Activated B cell treated with CpG ODN at 0.5 μM for 24 hours (primary cell): Measurements from ENCODE around the gene DIS3L2. TPM values are rescaled to one million over a fixed set of nuclear protein-coding genes. Genes with fewer than 3 reads are reported as not detected.

ENCODE experiments used
- ATAC-seq: fragments of 200-7000 bp; cut with Tn5 transposase; one replicate; pipeline ENCODE4 v1.10.0; 2021; ENCODE audit warnings: low read depth, mild to moderate bottlenecking, moderate library complexity
- CTCF ChIA-PET: fragments of 350-600 bp; sonication (Branson Sonifier 250); formaldehyde crosslinking; loops from one replicate; lab custom pipeline; 2021; ENCODE audit warnings: antibody characterized with exemption; lab: Charles Lee
- POLR2A ChIA-PET: fragments of 350-600 bp; sonication (Branson Sonifier 250); formaldehyde crosslinking; loops from one replicate; lab custom pipeline; 2021; ENCODE audit warnings: antibody characterized with exemption; lab: Charles Lee
- DNase-seq: peaks from one replicate; pipeline ENCODE4 v3.0.0; 2022
- H3K27ac Mint-ChIP-seq: one replicate; pipeline ENCODE4 v1.8.0; 2020; ENCODE audit warnings: mixed read lengths
- H3K27me3 Mint-ChIP-seq: one replicate; pipeline ENCODE4 v1.8.0; 2021; ENCODE audit warnings: mixed read lengths
- H3K36me3 Mint-ChIP-seq: one replicate; pipeline ENCODE4 v1.8.0; 2021; ENCODE audit warnings: low read depth, mixed read lengths
- H3K4me1 Mint-ChIP-seq: one replicate; pipeline ENCODE4 v1.8.0; 2021; ENCODE audit warnings: mixed read lengths
- H3K4me3 Mint-ChIP-seq: one replicate; pipeline ENCODE4 v1.8.0; 2020; ENCODE audit warnings: mild to moderate bottlenecking, mixed read lengths
- H3K9me3 Mint-ChIP-seq: one replicate; pipeline ENCODE4 v1.8.0; 2020; ENCODE audit warnings: mixed read lengths
- intact Hi-C: fragments of 100-400 bp; cut with micrococcal nuclease; formaldehyde crosslinking; loops from one replicate; pipeline ENCODE4 v1.15.1; 2024
- total RNA-seq: library from RNA; stranded (reverse); gene quantifications from 2 replicates; pipeline ENCODE4 v1.2.3, GENCODE V29; 2022
- TF ChIP-seq, protein P1 (sequence below): fragments of 200-600 bp; IDR thresholded peaks from one replicate; pipeline ENCODE4 v1.8.0; 2022; ENCODE audit warnings: antibody characterized with exemption, mild to moderate bottlenecking

The DIS3L2 gene
- 59.9 and 65.9 TPM in 2 replicates for total RNA-seq

DNA sequence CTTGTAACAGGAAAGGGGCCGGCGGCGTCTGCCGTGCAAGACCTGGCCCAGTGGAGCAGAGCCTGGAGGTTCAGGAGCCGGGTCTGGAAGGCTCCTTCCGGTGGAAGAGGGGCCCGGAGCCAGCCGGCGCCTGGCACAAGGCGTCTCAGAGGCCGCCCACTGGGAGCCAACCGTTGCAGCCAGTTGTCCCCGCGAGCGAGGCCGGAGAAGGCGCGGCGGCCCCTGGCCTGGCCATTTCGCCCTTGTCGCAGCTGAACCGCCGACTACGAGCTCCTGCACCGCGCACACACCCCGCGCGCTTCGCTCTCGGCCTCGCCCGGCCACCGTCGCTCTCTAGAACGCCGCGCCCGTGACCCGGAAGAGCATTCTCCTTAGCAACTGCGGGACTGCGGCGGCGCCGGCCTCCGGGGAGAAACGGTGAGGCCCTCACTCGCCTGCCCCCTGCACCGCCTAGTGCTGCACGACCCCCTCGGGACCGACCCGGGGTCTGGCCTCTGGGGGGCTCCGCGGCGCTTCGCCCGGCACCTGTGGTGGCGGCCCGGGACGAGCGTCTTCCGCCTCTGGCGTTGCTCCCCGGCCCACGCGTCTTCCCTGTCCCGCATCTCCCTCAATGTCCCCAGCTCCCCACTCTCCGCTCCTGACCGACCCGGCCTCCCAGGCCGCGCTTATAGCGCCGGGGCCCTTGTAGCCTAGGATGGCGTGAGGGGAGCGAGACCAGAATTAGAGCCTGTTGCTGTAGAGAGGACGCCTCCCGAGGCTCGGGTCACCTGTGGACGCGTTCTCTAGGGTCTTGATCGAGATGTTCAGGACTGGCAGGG, at the start of gene DIS3L2:
Gene DIS3L2 (plus strand): TSS at position 365 of the 818 bp plus-strand sequence. CDS start 53,215 bp downstream, outside the sequence.
- TF ChIP-seq, protein P1, sequence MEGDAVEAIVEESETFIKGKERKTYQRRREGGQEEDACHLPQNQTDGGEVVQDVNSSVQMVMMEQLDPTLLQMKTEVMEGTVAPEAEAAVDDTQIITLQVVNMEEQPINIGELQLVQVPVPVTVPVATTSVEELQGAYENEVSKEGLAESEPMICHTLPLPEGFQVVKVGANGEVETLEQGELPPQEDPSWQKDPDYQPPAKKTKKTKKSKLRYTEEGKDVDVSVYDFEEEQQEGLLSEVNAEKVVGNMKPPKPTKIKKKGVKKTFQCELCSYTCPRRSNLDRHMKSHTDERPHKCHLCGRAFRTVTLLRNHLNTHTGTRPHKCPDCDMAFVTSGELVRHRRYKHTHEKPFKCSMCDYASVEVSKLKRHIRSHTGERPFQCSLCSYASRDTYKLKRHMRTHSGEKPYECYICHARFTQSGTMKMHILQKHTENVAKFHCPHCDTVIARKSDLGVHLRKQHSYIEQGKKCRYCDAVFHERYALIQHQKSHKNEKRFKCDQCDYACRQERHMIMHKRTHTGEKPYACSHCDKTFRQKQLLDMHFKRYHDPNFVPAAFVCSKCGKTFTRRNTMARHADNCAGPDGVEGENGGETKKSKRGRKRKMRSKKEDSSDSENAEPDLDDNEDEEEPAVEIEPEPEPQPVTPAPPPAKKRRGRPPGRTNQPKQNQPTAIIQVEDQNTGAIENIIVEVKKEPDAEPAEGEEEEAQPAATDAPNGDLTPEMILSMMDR: no peak
- Mint-ChIP-seq H3K27ac (peak within 1 kb of the TSS; percentile 80), H3K4me1 (peaks cover 37% of the 10 kb centered on the region), H3K27me3 (no peaks in the 10 kb centered on the region), H3K36me3 (peaks cover 2% of the 10 kb centered on the region), H3K9me3 (no peaks in the 10 kb centered on the region), H3K4me3 (peak within 1 kb of the TSS; percentile 97)
- POLR2A ChIA-PET: interaction anchor here (0.6 to 1.5 kb wide), 5 partner anchors 26 to 1252 kb away, joined by 4 to 5 read pairs (median 4); partner anchors contain the start of gene COPS7B
- intact Hi-C loops: loop anchor here (5.0 kb wide), 3 partner anchors 34 to 601 kb away; partner anchors contain the start of genes NPPC and PDE6D
- CTCF ChIA-PET: no interaction called here
- ATAC-seq: peak; percentile 95
- DNase-seq: peak; percentile 74

DNA sequence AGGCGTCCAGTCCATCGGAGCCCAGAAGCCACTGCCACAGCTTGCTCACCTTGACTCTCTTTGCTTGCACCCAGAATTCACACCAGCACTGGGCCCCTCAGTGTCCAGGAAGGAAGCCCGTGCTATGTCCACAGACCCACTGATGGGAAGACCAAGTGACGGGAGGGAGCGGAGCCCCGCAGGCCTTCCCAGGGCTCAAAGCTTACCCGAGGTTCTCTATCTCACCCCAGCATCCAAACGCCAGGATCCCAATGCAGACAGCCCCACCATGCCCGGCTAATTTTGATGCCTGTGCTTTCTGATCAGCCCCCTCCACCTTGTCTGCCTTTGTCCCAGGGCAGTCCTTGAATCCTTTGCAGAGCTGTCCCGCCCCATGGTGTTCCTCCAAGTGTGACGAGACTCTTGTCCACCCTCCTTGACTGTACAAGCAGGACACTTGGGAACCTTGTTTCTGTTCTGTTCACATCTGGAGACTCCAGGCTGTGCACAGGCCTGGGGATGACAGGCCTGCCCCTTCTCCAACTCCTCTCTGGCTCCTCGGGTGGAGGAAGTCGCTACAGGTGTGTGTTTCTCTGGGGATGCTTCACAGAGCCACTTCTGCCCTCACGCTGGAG, 47.3 kb upstream of the DIS3L2 start:
- ChIA-PET CTCF (no interaction called here), POLR2A (no interaction called here)
- Mint-ChIP-seq H3K27ac (no peak overlapping the region), H3K4me3 (no peak overlapping the region), H3K27me3 (peaks cover 16% of the 10 kb centered on the region), H3K4me1 (peaks cover 6% of the 10 kb centered on the region), H3K36me3 (no peaks in the 10 kb centered on the region), H3K9me3 (no peaks in the 10 kb centered on the region)
- intact Hi-C loops: no loop called here
- no peak for DNase-seq
- ATAC-seq: no peak
- TF ChIP-seq, protein P1: no peak

GRCh38 chr2:231917280-231918066, 44.0 kb upstream of the DIS3L2 start:
- ATAC-seq (no peak), DNase-seq (no peak)
- Mint-ChIP-seq H3K4me3 (no peak overlapping the region), H3K4me1 (no peaks in the 10 kb centered on the region), H3K27ac (no peak overlapping the region), H3K9me3 (no peaks in the 10 kb centered on the region), H3K27me3 (peaks cover 21% of the 10 kb centered on the region), H3K36me3 (no peaks in the 10 kb centered on the region)
- TF ChIP-seq, protein P1: no peak
- CTCF ChIA-PET: interaction anchor here (1.3 kb wide), 1 partner anchor 8 kb away, joined by 3 read pairs; no protein-coding TSS in a partner anchor
- intact Hi-C loops: no loop called here
- POLR2A ChIA-PET: interaction anchor here (0.7 kb wide), 1 partner anchor 350 kb away, joined by 5 read pairs; no protein-coding TSS in a partner anchor

DNA sequence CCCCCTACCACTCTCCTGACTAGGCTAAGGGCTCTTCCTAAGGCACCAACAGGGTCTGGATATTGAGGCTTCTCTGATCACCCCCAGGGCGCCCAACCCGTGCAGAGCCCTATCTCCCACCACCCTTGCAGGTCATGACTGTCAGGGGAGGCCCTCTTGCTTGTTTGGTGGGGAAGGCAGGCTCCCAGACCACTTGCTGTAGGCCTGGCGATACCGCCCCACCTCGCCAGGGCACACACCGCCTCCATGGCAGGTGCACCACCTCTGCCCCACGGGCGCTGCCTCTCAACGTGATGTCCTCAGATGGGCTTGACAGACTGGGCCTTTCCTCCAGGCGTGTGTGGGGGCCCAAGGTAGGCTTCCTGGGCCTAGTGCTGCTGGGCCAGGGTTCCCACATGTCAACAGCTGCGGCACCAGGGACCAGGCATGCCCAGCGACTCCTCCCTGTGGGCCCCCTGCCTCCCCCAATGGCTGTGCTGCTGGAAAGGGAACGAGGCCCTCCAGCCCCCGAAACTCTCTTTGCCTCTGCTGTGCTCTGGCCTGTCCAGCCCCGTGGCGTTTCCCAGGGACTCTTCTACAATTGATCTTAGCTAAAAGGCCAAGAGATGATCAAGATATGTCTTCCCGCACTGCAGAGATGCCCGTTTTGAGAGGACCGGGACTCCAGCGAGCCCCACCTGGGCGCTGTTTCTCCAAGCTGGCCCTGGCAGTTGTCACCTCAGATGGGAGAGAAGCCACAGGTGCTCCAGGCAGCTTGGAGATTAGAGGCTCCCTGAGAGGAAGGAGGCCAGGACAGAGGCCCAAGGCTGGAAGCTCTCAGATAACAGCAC, 42.8 kb upstream of the DIS3L2 start:
- no peak overlapping the region for H3K27ac Mint-ChIP-seq
- intact Hi-C loops: no loop called here
- H3K4me1 Mint-ChIP-seq: no peaks in the 10 kb centered on the region
- TF ChIP-seq, protein P1: no peak
- no peak overlapping the region for H3K4me3 Mint-ChIP-seq
- no peaks in the 10 kb centered on the region for H3K36me3 Mint-ChIP-seq
- DNase-seq (no peak), ATAC-seq (no peak)
- no peaks in the 10 kb centered on the region for H3K9me3 Mint-ChIP-seq
- peaks cover 22% of the 10 kb centered on the region for H3K27me3 Mint-ChIP-seq
- ChIA-PET CTCF (interaction anchor here (1.4 kb wide), 1 partner anchor 220 kb away, joined by 3 read pairs; no protein-coding TSS in a partner anchor), POLR2A (no interaction called here)
